Left lung (tissue), 10 donors: ENCODE measurements around the gene REEP1. TPM values are rescaled to one million over a fixed set of nuclear protein-coding genes. Genes with fewer than 3 reads are reported as not detected.

ENCODE experiments used
- ATAC-seq: fragments of 200-7000 bp; cut with Tn5 transposase; one replicate; pipeline ENCODE4 v1.9.1; 2020; ENCODE audit warnings: moderate library complexity
- DNase-seq, 4 donors: peaks; one replicate each; pipeline ENCODE4 v3.0.0-alpha.2; 2013 to 2020
- H3K27ac ChIP-seq, 2 donors: fragments of 200-600 bp; sonication (generic) in 1 of 2; one replicate each; pipeline versions ENCODE4 v1.5.0 to v1.8.0; 2020 to 2021
- H3K27me3 ChIP-seq, 2 donors: fragments of 200-600 bp; sonication (generic) in 1 of 2; one replicate each; pipeline versions ENCODE4 v1.5.0 to v1.8.0; 2020 to 2021
- H3K36me3 ChIP-seq, 2 donors: fragments of 200-600 bp; sonication (generic) in 1 of 2; one replicate each; pipeline versions ENCODE4 v1.5.0 to v1.8.0; 2020 to 2021
- H3K4me1 ChIP-seq, 2 donors: fragments of 200-600 bp; one replicate each; pipeline ENCODE4 v1.8.0; 2021
- H3K4me3 ChIP-seq, 2 donors: fragments of 200-600 bp; sonication (generic) in 1 of 2; one replicate each; pipeline versions ENCODE4 v1.5.0 to v1.8.0; 2020 to 2021; ENCODE audit warnings: mild to moderate bottlenecking in 1 of 2
- H3K9me3 ChIP-seq, 2 donors: fragments of 200-600 bp; sonication (generic) in 1 of 2; one replicate each; pipeline versions ENCODE4 v1.5.0 to v1.8.0; 2020 to 2021
- CTCF ChIP-seq, 2 donors: fragments of 200-600 bp; sonication (generic) in 1 of 2; IDR thresholded peaks; one replicate each; pipeline versions ENCODE4 v1.5.0 to v1.8.0; 2021; ENCODE audit warnings: antibody characterized with exemption in 2 of 2
- intact Hi-C, 2 donors: fragments of 100-400 bp; cut with DNase I; formaldehyde crosslinking; loops; one replicate each; pipeline versions ENCODE4 v1.11.2 to v1.14.2; 2022
- polyA plus RNA-seq, 6 donors: library from polyadenylated mRNA; unstranded; fragments of 120-200 nt; gene quantifications; one replicate each; pipeline ENCODE4 v1.2.1, GENCODE V29; 2013; ENCODE audit not compliant: insufficient read length in 6 of 6
- total RNA-seq, 2 donors: library from RNA; stranded (reverse); fragmentation: NEBNext Ultra II Directional; extraction: Animal tissue kit (Norgen Biotek cat#: 25700); gene quantifications; one replicate each; pipeline ENCODE4 v1.2.1, GENCODE V29; 2021
- donor health status: DM: no; HTN: yes; CAD: no.
- donor health status: DM: no; HTN: no; CAD: no.

REEP1 gene
- total and polyA plus RNA-seq, 8 donors: 4.8 to 19.9 (median 17.1) TPM

- Histone ChIP-seq H3K27me3 (peaks cover 0 to 5% of the 10 kb centered on the region in 2 donors), H3K36me3 (peaks cover 0 to 14% of the 10 kb centered on the region in 2 donors), H3K27ac (no peak overlapping the region), H3K4me1 (peaks cover 0 to 5% of the 10 kb centered on the region in 2 donors), H3K9me3 (no peaks in the 10 kb centered on the region), H3K4me3 (no peak overlapping the region)
- intact Hi-C loops: no loop called here
- no peak for TF ChIP-seq CTCF (IDR thresholded peaks at IDR 0.05)
- ATAC-seq (no peak), DNase-seq (no peak)
Measured at GRCh38 chr2:86218124-86218523, 119.3 kb downstream of the REEP1 start.

GRCh38 chr2:86216575-86217555 lies 120.6 kb downstream of the REEP1 start:
- intact Hi-C loops: no loop called here
- no peak overlapping the region for H3K4me3 ChIP-seq
- no peak for DNase-seq
- H3K27me3 ChIP-seq: peaks cover 0 to 5% of the 10 kb centered on the region in 2 donors
- no peak for ATAC-seq
- H3K4me1 ChIP-seq: peaks cover 0 to 6% of the 10 kb centered on the region in 2 donors
- H3K27ac ChIP-seq: no peak overlapping the region
- TF ChIP-seq CTCF (IDR thresholded peaks at IDR 0.05): no peak
- H3K9me3 ChIP-seq: no peaks in the 10 kb centered on the region
- peaks cover 0 to 23% of the 10 kb centered on the region in 2 donors for H3K36me3 ChIP-seq

GRCh38 chr2:86214503-86214832 lies 123.0 kb downstream of the REEP1 start:
- no peak for ATAC-seq
- H3K27ac ChIP-seq: no peak overlapping the region
- DNase-seq: no peak
- TF ChIP-seq CTCF (IDR thresholded peaks at IDR 0.05): no peak
- H3K27me3 ChIP-seq: peaks cover 0 to 5% of the 10 kb centered on the region in 2 donors
- intact Hi-C loops: no loop called here
- peaks cover 0 to 6% of the 10 kb centered on the region in 2 donors for H3K4me1 ChIP-seq
- H3K9me3 ChIP-seq: no peaks in the 10 kb centered on the region
- peaks cover 0 to 47% of the 10 kb centered on the region in 2 donors for H3K36me3 ChIP-seq
- H3K4me3 ChIP-seq: no peak overlapping the region

- Histone ChIP-seq H3K4me3 (no peak overlapping the region), H3K27me3 (peaks cover 0 to 5% of the 10 kb centered on the region in 2 donors), H3K27ac (no peak overlapping the region), H3K9me3 (no peaks in the 10 kb centered on the region), H3K4me1 (peaks cover 0 to 6% of the 10 kb centered on the region in 2 donors), H3K36me3 (peaks cover 0 to 52% of the 10 kb centered on the region in 2 donors)
- peak; percentile 5 for ATAC-seq
- intact Hi-C loops: no loop called here
- DNase-seq: no peak
- no peak for TF ChIP-seq CTCF (IDR thresholded peaks at IDR 0.05)
Measured at GRCh38 chr2:86213699-86214502, 123.5 kb downstream of the REEP1 start.

- DNase-seq (no peak), ATAC-seq (peak; percentile 43)
- Histone ChIP-seq H3K27ac (no peak overlapping the region), H3K27me3 (peaks cover 0 to 5% of the 10 kb centered on the region in 2 donors), H3K4me3 (no peak overlapping the region), H3K36me3 (peaks cover 0 to 61% of the 10 kb centered on the region in 2 donors), H3K4me1 (peaks cover 0 to 6% of the 10 kb centered on the region in 2 donors), H3K9me3 (no peaks in the 10 kb centered on the region)
- no peak for TF ChIP-seq CTCF (IDR thresholded peaks at IDR 0.05)
- intact Hi-C loops: no loop called here
Measured at GRCh38 chr2:86213056-86213455, 124.4 kb downstream of the REEP1 start.
